Fibroblast of lung (primary cell): ENCODE results near the gene RNF19B. TPM values are rescaled to one million over a fixed set of nuclear protein-coding genes. Genes with fewer than 3 reads are reported as not detected.

Source experiments
- DNase-seq, 2 donors: peaks; one replicate each; pipeline versions ENCODE4 v3.0.0 to v3.0.0-alpha.2; 2010; ENCODE audit warnings: low read depth in 2 of 2
- H2AFZ ChIP-seq: 2 replicates; pipeline ENCODE4 v1.5.1; 2012; ENCODE audit warnings: low read length, control low read depth, inconsistent platforms
- H3K27ac ChIP-seq: 2 replicates; pipeline ENCODE4 v1.5.1; 2011; ENCODE audit warnings: low read length, control low read depth; ENCODE audit not compliant: insufficient read depth
- H3K27me3 ChIP-seq: 2 replicates; pipeline ENCODE4 v1.5.1; 2011; ENCODE audit warnings: mild to moderate bottlenecking, low read length; ENCODE audit not compliant: control insufficient read depth, insufficient read depth
- H3K36me3 ChIP-seq: 2 replicates; pipeline ENCODE4 v1.5.1; 2011; ENCODE audit warnings: low read length; ENCODE audit not compliant: control insufficient read depth, insufficient read depth
- H3K4me1 ChIP-seq: 2 replicates; pipeline ENCODE4 v1.5.1; 2011; ENCODE audit warnings: low read length; ENCODE audit not compliant: control insufficient read depth, insufficient read depth; ENCODE audit errors: extremely low read depth
- H3K4me2 ChIP-seq: 2 replicates; pipeline ENCODE4 v1.5.1; 2011; ENCODE audit warnings: low read length, control low read depth; ENCODE audit not compliant: insufficient read depth; ENCODE audit errors: extremely low read depth
- H3K4me3 ChIP-seq, 4 experiments: fragments of 200-600 bp in 1 of 4; sonication (generic) in 1 of 4; replicated peaks in 1 of 4; 2 replicates each; pipeline ENCODE4 v1.5.1; 2011 to 2016; ENCODE audit warnings: low read length in 4 of 4, low read depth in 3 of 4, mild to moderate bottlenecking in 3 of 4, control low read depth in 2 of 4, inconsistent platforms in 1 of 4, mixed read lengths in 1 of 4; ENCODE audit not compliant: insufficient read depth in 1 of 4; ENCODE audit errors: control extremely low read depth in 1 of 4
- H3K79me2 ChIP-seq: 2 replicates; pipeline ENCODE4 v1.5.1; 2012; ENCODE audit warnings: mild to moderate bottlenecking, low read length, inconsistent platforms; ENCODE audit not compliant: control insufficient read depth, insufficient read depth
- H3K9ac ChIP-seq: 2 replicates; pipeline ENCODE4 v1.5.1; 2011; ENCODE audit warnings: mild to moderate bottlenecking, low read length, control low read depth; ENCODE audit not compliant: insufficient read depth
- H3K9me3 ChIP-seq: 2 replicates; pipeline ENCODE4 v1.5.1; 2012; ENCODE audit warnings: low read depth, low read length; ENCODE audit not compliant: control insufficient read depth, insufficient read depth
- H4K20me1 ChIP-seq: 2 replicates; pipeline ENCODE4 v1.5.1; 2011; ENCODE audit warnings: low read length; ENCODE audit not compliant: control insufficient read depth, insufficient read depth; ENCODE audit errors: extremely low read depth
- EZH2 ChIP-seq: IDR thresholded peaks from 2 replicates; pipeline ENCODE4 v1.5.1; 2012; ENCODE audit warnings: low read length, control low read depth, mild to moderate bottlenecking; ENCODE audit errors: missing control alignments
- polyA plus RNA-seq, 2 donors: library from polyadenylated mRNA; depleted of rRNA in 1 of 2; stranded (reverse) in 1 of 2; unstranded in 1 of 2; fragments of >200 nt; gene quantifications; 2 replicates each; pipeline ENCODE4 v1.2.1, GENCODE V29; 2011 to 2012; ENCODE audit warnings: missing spikeins in 1 of 2
- total RNA-seq: library from RNA; depleted of rRNA; stranded (reverse); fragments of >200 nt; gene quantifications from 2 replicates; pipeline ENCODE4 v1.2.1, GENCODE V29; 2014
- TF ChIP-seq, protein P1 (sequence below), 2 donors: IDR thresholded peaks in 1 of 2; conservative IDR thresholded peaks in 1 of 2; 1 replicate in 1 of 2; 2 replicates in 1 of 2; pipeline ENCODE4 v1.5.1; 2011 to 2012; ENCODE audit warnings: low read length in 2 of 2, control low read depth in 1 of 2, inconsistent platforms in 1 of 2, low read depth in 1 of 2, mild to moderate bottlenecking in 1 of 2

The RNF19B gene
- total and polyA plus RNA-seq, 2 donors (not counting 1 experiment from before 2014, with no cell fraction given): 10.1 to 15.4 TPM

DNA sequence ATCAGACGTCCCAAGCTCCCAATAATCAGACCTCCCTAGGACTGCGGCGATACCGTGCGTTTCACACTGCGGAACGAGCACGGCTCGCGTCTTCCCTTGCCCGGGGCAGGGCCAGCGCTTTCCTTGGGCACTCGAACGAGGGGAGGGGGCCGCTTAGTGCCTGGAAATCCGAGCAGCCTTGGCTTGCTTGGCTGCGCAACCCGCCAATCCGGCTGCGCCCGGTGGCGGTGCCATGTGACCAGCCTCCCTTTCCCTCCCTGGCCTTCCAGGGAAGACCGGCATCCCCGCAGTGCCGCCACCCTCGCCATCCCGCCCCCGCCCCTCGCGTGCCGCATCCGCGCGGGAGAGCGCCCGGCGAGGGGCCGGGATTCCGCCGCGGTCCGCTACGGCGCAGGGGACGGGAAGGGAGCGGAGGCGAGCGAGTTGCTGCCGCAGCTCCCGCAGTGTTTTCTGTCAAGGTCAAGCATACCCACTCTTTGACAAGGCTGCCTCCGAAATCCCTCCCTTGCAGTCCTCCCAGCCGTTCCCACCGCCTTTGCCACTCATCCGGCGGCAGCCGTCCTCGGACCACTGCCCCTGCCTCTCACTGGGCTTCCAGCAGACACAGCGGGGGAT lies 8.3 kb upstream of the RNF19B start:
- Histone ChIP-seq H3K4me2 (peak overlapping the region; percentile 94), H3K79me2 (no peaks in the 10 kb centered on the region), H3K9me3 (no peaks in the 10 kb centered on the region), H2AFZ (peak overlapping the region; percentile 90), H3K27ac (no peak overlapping the region), H3K36me3 (no peaks in the 10 kb centered on the region), H3K9ac (peak overlapping the region; percentile 61), H4K20me1 (no peaks in the 10 kb centered on the region), H3K4me1 (peaks cover 7% of the 10 kb centered on the region), H3K27me3 (peaks cover 6% of the 10 kb centered on the region), H3K4me3 (peak overlapping the region; percentile 49 to 62 (median 60))
- TF ChIP-seq, protein P1, sequence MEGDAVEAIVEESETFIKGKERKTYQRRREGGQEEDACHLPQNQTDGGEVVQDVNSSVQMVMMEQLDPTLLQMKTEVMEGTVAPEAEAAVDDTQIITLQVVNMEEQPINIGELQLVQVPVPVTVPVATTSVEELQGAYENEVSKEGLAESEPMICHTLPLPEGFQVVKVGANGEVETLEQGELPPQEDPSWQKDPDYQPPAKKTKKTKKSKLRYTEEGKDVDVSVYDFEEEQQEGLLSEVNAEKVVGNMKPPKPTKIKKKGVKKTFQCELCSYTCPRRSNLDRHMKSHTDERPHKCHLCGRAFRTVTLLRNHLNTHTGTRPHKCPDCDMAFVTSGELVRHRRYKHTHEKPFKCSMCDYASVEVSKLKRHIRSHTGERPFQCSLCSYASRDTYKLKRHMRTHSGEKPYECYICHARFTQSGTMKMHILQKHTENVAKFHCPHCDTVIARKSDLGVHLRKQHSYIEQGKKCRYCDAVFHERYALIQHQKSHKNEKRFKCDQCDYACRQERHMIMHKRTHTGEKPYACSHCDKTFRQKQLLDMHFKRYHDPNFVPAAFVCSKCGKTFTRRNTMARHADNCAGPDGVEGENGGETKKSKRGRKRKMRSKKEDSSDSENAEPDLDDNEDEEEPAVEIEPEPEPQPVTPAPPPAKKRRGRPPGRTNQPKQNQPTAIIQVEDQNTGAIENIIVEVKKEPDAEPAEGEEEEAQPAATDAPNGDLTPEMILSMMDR (conservative IDR thresholded peaks at IDR 0.05 in 1 of 2, IDR thresholded peaks at IDR 0.05 in 1 of 2; ENCODE audit: low read depth in 1 of 2, low read length in 2 of 2): no peak
- no peak for TF ChIP-seq EZH2
- peak; percentile 51 to 70 for DNase-seq

DNA sequence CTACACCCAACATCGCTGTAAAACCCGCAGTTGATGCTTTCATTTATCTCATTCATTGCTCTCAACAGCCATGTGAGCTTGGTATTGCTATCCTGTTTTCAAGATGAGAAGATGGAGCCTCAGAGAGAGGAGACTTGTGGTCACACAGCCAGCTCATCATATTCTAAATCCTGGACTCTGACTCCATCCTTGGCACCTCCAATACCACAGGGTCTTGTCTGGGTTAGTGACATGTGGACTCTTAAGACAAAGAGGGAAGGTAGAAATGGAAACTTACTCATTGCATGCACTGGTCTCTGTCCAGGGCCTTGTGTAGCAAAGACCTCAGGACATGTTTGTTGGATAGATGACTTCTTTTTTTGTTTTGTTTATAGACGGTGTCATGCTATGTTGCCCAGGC lies 7.0 kb upstream of the RNF19B start:
- Histone ChIP-seq H4K20me1 (no peaks in the 10 kb centered on the region), H3K9me3 (no peaks in the 10 kb centered on the region), H3K27ac (no peak overlapping the region), H2AFZ (no peak overlapping the region), H3K79me2 (no peaks in the 10 kb centered on the region), H3K27me3 (peaks cover 6% of the 10 kb centered on the region), H3K4me1 (peaks cover 9% of the 10 kb centered on the region), H3K9ac (no peak overlapping the region), H3K36me3 (no peaks in the 10 kb centered on the region), H3K4me3 (no peak overlapping the region), H3K4me2 (no peak overlapping the region)
- no peak for DNase-seq
- TF ChIP-seq EZH2: no peak
- TF ChIP-seq, protein P1 (conservative IDR thresholded peaks at IDR 0.05 in 1 of 2, IDR thresholded peaks at IDR 0.05 in 1 of 2; ENCODE audit: low read depth in 1 of 2, low read length in 2 of 2): no peak

DNA sequence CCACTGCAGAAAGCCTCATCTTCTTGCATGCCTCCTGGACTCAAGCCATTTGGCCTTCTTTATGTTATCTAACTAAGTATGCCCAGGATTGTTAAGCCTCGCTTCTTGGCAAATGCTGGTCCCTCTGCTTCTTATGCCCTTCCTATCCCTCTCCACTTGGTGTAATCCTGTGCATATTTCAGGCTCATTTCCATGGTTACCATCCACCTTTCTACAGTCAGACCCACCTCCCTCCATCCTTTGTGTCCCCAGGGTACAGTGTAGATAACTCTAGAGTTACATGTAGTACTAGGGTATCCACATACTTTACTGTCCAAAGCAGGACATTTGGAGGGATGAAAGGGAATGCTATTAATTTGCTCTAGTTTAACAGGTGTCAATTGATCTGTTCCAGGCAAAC lies 6.5 kb upstream of the RNF19B start:
- Histone ChIP-seq H3K27ac (no peak overlapping the region), H3K36me3 (no peaks in the 10 kb centered on the region), H3K9me3 (no peaks in the 10 kb centered on the region), H3K4me1 (peaks cover 9% of the 10 kb centered on the region), H3K4me3 (no peak overlapping the region), H3K27me3 (peaks cover 6% of the 10 kb centered on the region), H2AFZ (no peak overlapping the region), H3K79me2 (no peaks in the 10 kb centered on the region), H4K20me1 (no peaks in the 10 kb centered on the region), H3K4me2 (no peak overlapping the region), H3K9ac (no peak overlapping the region)
- no peak for TF ChIP-seq EZH2
- TF ChIP-seq, protein P1 (conservative IDR thresholded peaks at IDR 0.05 in 1 of 2, IDR thresholded peaks at IDR 0.05 in 1 of 2; ENCODE audit: low read depth in 1 of 2, low read length in 2 of 2): no peak
- DNase-seq: no peak
